HG03469 (cell line): ENCODE measurements around the gene PLEKHM3.
"Not testable (repeated sequence)": the region's sequence is repeated elsewhere in the genome, so short reads cannot be mapped to it uniquely, and the experiment has no call there.

ENCODE experiments used
- ATAC-seq: cut with Tn5 transposase; IDR thresholded peaks from one replicate; pipeline ENCODE4 v1.9.1; 2021; ENCODE audit warnings: mild to moderate bottlenecking, moderate library complexity, moderate number of reproducible peaks; ENCODE audit not compliant: unreplicated experiment

PLEKHM3 gene

DNA sequence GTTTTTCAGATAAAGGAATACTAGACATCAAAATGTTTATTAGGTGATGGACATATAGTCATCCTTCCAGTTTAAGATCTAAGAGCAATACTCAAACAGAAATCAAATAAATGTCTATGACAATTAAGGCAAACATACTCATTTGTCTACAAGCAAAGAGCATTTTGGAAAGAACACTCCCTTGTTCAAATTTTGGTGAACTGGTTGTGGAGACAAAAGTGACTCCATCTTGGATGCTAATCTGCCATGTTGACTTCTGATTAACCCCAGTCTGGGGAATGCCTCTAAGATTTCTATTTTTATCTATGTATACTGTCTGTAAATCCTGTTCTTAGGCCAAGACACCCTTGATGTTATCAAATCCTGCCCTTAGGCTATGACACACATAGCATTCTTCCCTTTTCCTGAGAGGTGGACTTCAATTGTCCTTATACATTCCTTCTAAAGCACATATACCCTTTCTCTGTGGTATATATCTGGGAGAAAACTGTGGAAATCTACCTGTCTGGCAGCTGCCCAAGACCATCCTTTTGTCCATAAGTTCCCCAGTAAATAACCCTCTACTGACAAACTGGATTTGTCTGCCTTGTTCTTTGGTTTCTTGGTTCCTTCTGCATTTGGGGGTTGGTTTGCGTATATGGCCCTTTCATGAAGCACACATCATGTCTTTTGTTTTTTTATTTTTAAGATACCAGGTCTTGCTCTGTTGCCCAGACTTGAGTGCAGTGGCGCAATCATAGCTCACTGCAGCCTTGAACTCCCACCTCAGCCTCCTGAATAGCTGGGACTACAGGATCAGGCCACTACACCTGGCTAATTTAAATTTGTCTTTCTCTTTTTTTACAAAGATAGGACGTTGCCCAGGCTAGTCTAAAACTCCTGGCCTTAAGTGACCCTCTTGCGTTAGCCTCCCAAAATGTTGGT is 12.5 kb upstream of the PLEKHM3 start:
- ATAC-seq = no peak

DNA sequence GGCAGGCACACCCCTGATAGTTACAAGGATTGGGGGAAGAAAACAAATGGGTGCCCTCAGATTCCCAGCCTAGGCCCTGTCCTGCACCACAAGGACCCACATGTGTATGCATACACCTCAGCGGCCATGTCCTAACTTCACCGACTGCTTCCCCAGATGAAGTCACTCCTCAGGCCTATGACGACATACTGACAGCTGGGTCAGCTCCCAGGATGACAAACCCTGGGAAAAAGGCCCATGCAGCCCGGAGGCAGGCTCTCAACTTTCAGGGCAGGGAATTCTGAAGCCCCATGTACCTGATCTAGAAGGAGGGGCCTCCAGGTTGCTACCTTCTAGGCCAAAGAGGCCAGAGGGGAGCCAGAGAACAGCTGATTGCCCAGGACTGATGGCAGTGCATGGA is 11.0 kb upstream of the PLEKHM3 start:
- no peak for ATAC-seq

DNA sequence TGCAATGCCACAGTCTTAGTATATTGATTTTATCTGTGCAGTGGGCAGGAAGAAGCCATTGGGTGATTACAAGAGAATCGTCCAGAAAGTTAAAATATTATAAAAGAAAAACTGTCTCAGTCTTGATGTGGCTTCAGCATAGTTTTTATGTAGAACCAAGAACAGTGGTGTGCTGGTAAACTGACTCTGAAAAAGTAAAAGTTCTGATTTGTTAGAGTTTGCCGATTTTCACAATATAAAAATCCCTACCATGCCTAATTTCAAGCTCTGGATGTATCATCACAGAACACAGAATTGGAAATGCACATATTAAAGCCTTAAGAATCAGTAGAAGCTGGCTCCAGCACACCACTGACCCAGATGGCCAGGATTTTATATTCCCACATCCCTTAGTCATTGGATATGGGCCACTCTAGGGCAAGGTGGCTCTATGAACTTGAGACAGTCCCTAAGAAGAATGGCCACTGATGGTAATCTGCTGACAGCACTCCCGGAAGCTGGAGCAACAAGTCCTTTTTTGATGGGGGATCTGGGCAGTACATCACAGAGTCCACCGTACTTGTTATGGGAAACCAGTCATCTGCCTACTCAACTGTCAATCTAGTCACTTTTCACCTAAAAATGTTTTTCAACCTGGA is 9.3 kb upstream of the PLEKHM3 start:
- no peak for ATAC-seq

DNA sequence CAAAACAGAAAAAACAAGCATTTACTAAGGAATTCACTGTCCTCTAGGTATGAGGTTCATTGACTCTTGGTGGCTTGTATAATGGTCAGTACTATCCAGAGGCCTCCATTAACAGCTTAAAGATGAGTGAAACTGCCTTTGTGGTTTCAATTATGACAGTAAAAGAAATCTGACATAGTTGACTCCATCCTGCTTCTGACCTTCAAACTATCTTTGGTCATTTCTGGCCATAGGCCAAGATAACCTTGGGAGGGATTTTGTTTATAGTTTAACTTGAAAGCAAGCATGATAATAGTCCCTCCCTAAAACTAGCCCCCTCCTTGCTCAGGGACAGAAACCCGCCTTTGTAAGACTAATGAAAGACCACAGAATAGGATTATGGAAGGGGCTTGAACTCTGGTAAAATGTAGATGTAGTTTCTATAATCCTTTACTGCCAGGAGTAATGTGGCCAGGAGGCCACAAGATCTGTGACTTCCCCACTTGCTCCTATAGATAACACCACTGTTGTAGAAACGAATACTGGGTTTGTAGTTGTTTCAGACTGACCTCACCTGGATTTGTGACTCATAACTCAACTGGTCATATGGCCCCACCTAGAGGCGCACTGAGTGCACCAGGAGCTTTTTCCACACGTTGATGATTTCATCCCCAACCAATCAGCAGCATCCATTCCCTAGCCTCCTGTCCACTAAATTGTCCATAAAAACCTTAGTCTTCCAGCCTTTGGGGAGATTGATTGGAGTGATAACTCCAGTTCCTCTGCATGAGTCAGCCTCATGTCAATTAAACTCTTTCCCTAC is 8.6 kb upstream of the PLEKHM3 start:
- peak; percentile 68 for ATAC-seq

DNA sequence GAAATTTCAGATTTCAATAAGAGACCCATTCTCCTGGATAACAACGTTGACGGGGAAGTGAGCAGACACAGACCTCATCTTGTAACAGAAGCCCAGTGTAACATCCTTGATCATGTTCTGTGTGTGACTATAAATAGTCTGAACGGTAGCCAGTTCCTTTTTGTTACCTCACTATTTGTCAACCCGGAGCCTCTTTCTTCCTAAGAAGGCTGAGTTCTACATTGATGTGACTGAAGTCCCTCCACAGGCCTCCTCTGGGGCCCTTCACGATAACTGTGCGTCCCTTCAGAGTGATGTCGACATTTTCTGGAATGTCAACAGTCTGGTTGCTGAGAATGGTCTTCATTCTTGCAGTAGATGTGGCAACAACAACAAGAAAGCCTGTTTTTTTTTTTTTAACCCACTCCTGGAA is 6.3 kb upstream of the PLEKHM3 start:
- no peak for ATAC-seq

DNA sequence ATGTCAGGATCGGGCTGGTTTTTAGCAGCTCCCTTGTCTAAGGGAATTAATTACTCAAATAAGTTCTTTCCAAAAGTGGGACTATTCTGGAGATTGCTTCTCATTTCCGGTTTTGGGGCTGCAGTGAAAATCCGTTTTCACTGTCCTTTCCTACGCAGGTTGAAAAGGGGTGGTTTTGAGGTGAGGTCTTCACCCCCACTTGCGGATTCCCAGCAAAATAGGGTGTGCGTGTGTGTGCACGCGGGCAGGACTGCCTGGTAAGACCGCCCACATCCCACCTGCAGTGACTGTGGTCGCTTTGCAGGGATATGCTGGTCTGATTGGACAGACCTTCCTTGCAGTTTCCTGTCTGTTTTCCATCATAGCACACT is 472 bp upstream of the PLEKHM3 start:
- ATAC-seq = no peak

DNA sequence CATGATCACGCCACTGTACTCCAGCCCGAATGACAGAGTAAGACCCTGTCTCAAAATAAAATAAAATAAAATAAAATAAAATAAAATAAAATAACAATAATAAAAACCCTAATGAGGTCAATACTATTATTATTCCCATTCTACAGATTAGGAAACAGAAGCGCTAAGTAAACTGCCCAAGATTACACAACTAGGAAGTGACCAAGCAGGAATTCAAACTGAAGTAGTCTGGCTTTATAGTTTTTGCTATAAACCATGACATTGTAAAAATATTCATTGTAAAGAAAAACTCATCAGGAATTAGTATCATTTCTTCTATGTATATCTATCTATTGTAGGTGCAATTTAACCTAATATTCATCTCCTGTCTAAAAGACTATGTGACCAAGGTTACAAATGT is 1.2 kb downstream of the PLEKHM3 start:
- no peak for ATAC-seq

DNA sequence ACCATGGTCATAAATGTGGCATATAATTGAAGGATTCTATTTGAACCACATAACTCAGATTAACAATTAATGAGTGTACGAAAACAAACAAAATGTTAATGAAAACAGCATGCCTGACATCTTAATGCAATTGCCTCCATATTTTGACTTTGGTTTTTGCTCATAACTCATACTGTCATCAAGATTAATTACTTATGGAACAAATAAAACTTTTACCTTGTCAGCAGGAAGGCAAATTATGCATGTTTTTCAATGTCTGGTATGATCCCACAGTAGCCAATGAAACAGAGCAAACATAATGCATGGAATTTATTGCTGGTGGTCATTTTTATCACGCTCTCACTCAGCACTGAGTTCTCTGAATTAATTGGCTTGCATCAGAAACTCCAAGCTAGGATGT is 5.1 kb downstream of the PLEKHM3 start:
- no peak for ATAC-seq

DNA sequence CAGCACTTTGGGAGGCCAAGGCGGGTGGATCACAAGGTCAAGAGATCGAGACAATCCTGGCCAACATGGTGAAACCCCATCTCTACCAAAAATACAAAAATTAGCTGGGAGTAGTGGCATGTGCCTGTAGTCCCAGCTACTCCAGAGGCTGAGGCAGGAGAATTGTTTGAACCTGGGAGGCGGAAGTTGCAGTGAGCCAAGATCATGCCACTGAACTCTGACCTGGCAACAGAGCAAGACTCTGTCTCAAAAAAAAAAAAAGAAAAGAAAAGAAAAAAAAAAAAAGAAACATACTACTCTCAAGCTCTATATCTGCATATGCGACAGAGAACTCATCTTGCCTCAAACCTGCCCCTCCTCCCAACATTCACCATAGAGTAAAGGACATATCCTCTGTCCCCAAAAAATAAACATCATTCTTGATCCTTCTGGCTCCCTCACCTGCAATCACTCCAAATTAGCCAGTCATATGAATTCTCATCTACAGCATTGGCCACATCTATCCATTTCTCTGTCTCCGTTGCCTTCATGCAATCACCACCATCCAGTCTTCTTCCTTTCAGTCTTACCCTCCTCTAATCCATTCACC is 7.1 kb downstream of the PLEKHM3 start:
- not testable (repeated sequence) for ATAC-seq

DNA sequence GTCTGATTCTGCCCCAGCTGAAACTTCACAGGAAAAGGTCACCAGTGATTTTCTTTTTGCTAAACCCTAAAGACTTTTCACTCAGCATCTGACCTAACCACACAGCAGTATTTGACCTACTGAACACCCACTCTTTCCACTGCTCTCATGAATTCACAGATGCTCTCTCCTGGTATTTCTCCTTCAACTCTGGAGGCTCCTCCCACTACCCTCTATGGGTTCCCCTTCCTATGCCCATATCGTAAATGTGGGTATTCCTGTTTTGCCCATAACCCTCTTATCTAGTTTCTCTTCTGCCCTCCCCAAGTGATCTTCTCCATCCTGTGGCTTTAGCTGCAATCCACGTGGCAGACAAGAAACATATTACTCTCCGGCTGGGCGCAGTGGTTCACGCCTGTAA is 7.6 kb downstream of the PLEKHM3 start:
- ATAC-seq = no peak

DNA sequence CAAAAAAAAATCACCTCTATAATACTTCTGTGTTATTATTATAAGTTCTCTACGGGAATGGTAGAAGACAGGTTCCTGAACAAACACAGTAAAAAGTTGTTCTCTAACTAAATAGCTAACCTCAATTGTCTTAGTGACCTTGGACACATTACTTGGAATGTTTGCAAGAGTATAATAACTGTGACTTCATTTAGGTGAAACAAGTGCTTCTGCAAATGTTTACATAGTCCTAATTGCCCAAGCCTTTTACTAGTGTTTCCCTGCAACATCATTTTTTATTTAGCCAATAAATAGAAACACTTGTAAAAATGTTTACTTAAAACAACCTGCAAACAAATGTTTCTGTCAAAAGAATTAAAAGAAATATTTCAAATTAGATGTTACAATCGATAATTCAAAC is 9.9 kb downstream of the PLEKHM3 start:
- no peak for ATAC-seq

DNA sequence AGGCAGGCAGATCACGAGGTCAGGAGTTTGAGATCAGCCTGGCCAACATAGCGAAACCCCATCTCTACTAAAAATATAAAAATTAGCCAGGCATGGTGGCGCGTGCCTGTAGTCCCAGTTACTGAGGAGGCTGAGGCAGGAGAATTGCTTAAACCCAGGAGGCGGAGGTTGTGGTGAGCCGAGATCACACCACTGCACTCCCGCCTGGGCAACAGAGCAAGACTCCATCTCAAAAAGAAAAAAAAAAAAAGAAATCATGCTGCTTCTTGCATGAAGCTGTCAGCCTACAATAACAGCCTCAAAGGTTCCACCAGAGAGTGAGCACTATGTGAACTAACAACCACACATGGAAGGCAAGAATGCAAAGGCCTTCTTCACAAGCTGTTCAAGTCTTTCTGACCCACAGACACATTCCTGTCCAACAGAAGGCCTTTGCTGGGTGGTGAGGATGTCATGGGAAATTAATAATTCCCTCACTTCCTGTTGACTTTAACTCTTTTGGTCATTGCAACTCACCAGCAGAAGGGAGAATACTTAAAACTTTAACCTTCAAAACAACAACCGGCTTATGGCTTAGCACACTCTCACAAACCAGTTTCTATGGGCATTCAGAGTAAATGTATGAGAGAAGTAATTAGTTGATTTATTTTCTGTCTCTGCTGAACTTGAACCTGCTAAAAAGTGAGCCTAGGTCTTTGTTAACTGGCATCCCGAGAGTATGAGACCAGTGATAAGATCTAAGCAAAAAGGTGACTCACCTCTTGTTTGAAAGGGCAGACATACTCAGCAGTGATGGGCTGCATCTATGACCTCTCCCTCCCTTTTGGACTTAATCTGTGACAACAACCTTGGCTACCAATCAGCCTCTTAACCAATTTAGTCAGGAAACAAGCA is 11.8 kb downstream of the PLEKHM3 start:
- no peak for ATAC-seq

DNA sequence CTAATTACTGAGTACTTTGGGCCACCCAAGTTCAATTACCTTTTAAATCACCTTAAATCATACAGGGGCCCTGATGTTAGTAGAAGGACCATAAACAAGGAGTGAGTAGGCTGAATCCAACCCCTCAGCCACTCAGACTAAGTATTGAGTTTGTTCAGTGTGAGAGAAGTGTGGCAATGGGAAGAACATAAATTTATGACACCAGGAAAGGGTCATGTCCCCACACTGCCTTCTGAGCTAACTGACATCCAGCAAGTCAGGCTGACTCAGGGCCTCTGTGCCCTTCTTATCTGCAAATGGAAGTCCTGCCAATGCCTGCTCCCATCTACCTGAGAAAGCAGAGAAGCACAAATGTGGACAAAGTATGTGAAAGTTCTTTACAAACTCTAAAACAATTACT is 12.9 kb downstream of the PLEKHM3 start:
- no peak for ATAC-seq

DNA sequence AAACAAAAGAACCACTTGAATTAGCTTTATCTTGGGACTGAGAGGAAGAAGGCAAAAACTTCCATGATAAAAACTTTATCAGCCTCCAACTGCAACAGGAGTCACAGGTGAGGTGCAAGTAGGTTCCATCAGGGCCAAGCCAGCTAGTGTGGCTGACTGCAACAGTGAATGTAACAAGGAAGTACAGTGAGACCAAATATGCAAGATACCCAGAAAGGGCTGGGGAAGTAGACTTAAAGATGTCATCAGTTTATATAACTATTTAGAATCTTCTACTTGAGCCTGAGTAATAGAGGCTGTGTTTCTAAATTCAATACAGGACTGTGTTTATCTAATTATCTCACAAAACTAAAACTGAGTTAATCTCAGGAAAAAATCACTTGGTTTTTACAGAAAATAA is 14.8 kb downstream of the PLEKHM3 start:
- ATAC-seq = no peak

DNA sequence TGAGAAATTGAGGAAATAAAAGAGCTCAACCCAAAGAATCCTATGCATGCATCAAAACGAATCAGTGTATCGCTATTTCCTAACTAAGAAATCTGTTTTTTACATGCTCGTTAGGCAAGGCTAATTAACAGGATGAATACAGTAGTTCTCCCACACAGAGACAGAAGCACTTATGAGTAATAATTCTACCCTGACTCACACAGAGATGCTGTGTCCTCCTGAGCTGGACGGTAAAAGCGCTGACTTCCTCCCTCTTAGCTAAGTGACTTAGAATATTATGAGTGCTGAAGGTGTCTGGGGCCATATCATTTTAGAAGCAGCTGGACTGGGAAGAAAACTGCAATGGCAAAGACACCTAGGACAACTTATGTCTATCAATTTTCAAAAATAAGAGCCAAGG is 18.5 kb downstream of the PLEKHM3 start:
- no peak for ATAC-seq

DNA sequence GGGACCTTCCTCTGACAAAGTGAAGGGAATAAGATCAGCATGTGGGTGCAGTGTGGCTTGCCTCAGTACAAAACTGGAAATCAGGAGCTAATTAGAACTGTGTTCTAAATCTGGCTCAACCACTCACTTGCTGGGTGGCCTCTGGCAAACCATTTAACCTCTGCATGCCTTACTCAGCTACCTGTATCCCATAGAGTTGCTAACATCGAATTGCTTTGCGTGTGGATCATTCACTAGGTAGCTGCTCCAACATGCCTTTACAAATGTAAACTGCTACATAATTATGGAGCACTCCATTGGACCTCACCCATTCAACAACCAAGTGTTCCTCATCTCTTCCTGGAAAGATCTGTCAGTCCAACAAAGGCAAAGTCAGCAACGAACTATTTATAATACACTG is 19.0 kb downstream of the PLEKHM3 start:
- ATAC-seq = no peak

DNA sequence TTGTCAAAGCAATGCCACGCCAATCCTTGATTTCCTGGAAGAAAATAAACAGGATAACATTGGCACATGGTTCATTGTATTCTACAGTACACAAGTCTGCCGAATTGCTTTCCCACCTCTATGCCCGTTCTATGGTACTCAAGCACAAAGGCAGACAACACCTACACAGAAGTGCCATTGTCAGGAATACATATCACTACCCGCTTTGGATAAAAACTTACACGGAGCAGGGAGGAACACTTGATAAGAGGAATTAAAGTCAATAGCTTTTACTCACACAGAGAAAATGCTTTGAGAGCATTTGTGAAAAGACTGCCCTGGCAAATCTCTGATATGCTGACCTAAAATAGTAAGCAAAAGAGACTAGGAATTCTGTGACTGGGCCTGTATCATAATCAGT is 23.4 kb downstream of the PLEKHM3 start:
- no peak for ATAC-seq

DNA sequence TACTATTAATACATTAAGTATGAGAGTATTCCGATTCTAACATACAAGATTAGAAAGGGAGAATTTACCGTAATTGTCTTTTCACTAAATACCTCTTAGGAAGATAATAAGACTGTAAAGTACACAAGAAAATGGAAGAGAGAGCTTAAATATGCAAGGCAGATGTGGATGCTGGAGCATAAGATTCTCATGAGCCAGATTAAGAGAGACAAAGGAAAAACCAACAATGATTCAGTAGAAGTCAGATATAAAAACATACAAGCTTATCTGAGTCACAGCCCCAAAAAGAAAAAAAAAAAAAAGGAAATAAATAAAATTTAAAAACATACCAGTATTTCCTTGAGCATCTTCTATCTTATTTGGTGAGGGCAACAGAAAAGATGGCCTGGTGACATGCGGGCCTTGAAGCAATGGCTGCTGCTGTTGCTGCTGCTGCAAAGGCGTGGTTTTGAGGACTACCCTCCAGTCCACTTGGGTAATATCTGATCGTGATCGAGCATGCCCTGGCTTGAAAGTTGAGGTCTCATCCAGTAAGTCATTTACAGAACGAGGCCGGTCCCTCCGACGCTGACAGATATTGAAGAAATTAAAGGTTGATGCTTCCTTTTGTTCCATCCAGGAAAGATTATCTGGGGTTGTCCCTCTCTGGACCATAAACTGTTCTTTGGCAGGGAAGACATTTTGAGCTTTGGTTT is 24.5 kb downstream of the PLEKHM3 start:
- ATAC-seq = no peak

DNA sequence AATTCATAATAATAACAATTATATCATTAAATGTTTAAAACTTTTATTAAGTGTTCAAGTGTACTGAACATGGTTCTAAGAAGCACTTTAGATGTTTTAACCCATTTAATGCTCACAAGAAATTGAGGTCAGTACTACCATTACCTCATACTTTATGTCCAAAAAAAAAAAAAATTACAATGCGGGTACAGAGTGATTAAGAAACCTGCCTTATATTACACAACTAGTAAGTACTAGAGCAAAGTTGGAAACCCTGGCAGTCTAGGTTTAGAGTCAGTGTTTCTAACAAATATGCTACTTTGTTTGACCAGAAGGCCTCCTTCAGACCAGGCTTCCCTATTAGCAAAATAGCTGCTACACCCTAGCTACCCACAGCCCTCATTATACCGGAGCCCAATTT is 28.5 kb downstream of the PLEKHM3 start:
- ATAC-seq = no peak

DNA sequence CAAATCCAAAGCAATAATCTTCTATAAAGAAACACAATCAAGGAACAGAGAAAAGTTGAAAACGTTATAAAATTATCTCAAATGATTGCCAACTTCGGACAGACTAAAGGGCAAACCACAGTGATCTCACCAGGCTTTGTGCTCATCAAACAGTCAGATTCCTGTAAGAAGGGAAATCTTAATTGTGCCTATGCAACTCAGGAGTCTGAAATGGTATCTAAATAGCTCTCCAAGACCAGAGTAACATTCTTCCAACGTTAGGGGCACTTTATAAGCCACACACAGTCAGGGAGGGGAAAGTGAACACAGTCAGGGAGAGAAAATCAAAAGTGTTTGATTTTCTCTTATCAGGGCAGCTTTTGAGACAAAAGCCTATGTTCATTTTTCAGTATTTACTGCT is 29.4 kb downstream of the PLEKHM3 start:
- no peak for ATAC-seq
